HEK293T (cell line): ENCODE data around the gene ALDH3A1.

ENCODE experiments used
- ARNT ChIP-seq: fragments of 450-650 bp; IDR thresholded peaks from 2 replicates; pipeline ENCODE4 v1.6.1; 2017; ENCODE audit warnings: mild to moderate bottlenecking
- BHLHE40 ChIP-seq: fragments of 450-650 bp; IDR thresholded peaks from 2 replicates; pipeline ENCODE4 v1.6.1; 2016; ENCODE audit warnings: mild to moderate bottlenecking, moderate library complexity, borderline replicate concordance
- ELF4 ChIP-seq: fragments of 450-650 bp; IDR thresholded peaks from 2 replicates; pipeline ENCODE4 v1.6.1; 2017; ENCODE audit warnings: antibody characterized with exemption
- FOXA1 ChIP-seq: fragments of 450-650 bp; IDR thresholded peaks from 2 replicates; pipeline ENCODE4 v1.6.1; 2016; ENCODE audit warnings: mild to moderate bottlenecking
- FOXM1 ChIP-seq: fragments of 450-650 bp; IDR thresholded peaks from 2 replicates; pipeline ENCODE4 v1.6.1; 2017; ENCODE audit warnings: mild to moderate bottlenecking, borderline replicate concordance
- SP1 ChIP-seq: fragments of 450-650 bp; IDR thresholded peaks from 2 replicates; pipeline ENCODE4 v1.6.1; 2017
- SUZ12 ChIP-seq: fragments of 450-650 bp; IDR thresholded peaks from 2 replicates; pipeline ENCODE4 v1.6.1; 2016; ENCODE audit warnings: mild to moderate bottlenecking
- TARDBP ChIP-seq: fragments of 450-650 bp; IDR thresholded peaks from 2 replicates; pipeline ENCODE4 v1.6.1; 2016
- ZNF384 ChIP-seq: fragments of 450-650 bp; IDR thresholded peaks from 2 replicates; pipeline ENCODE4 v1.6.1; 2016
- TF ChIP-seq, protein P1 (sequence below): fragments of 450-650 bp; IDR thresholded peaks from 2 replicates; pipeline ENCODE4 v1.6.1; 2016

DNA sequence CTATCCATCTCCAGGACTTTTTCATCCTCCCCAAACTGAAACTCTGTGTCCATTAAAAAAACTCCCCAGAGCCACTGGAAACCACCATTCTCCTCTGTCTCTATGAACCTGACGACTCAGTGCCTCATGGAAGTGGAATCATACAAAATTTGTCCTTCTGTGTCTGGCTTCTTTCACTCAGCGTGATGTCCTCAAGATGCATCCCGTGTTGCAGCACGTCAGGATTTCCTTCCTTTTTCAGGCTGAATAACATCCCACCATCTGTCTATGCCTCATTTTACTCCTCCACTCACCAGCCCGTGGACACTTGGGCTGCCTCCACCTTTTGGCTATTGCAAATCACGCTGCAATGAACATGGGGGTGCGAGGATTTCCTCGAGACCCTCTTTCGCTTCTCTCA, 12.6 kb upstream of the ALDH3A1 start:
- no peak for TF ChIP-seq SP1
- no peak for TF ChIP-seq FOXA1
- no peak for TF ChIP-seq BHLHE40
- no peak for TF ChIP-seq FOXM1
- no peak for TF ChIP-seq ARNT
- TF ChIP-seq ELF4, result no peak
- no peak for TF ChIP-seq TARDBP
- TF ChIP-seq ZNF384, result no peak
- TF ChIP-seq SUZ12, result no peak
- TF ChIP-seq, protein P1, sequence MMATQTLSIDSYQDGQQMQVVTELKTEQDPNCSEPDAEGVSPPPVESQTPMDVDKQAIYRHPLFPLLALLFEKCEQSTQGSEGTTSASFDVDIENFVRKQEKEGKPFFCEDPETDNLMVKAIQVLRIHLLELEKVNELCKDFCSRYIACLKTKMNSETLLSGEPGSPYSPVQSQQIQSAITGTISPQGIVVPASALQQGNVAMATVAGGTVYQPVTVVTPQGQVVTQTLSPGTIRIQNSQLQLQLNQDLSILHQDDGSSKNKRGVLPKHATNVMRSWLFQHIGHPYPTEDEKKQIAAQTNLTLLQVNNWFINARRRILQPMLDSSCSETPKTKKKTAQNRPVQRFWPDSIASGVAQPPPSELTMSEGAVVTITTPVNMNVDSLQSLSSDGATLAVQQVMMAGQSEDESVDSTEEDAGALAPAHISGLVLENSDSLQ, result no peak
